HG03159 (cell line): ENCODE results near the gene PARD3B.

Experiments
- ATAC-seq: cut with Tn5 transposase; IDR thresholded peaks from one replicate; pipeline ENCODE4 v1.9.1; 2021; ENCODE audit warnings: mild to moderate bottlenecking, moderate library complexity; ENCODE audit not compliant: unreplicated experiment

PARD3B gene

DNA sequence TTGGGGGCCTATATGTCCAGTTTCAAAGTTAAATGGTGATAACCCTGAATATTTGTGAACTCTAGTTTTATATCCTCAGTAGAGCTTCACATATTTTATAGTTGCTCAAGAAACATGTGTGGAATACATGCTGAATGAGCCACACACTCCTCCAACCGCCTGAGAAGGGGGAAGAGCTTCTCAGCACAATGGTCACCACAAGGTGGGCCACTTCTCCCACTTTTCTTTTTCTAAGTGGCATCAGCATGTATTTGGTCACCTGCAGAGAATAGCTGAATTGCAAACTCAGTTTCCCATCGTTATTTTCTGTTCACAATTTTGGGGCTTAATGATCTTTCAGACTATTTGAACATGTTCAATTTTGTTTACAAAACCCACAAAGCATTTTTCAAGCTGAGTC, 340.5 kb downstream of the PARD3B start:
- ATAC-seq, result no peak

DNA sequence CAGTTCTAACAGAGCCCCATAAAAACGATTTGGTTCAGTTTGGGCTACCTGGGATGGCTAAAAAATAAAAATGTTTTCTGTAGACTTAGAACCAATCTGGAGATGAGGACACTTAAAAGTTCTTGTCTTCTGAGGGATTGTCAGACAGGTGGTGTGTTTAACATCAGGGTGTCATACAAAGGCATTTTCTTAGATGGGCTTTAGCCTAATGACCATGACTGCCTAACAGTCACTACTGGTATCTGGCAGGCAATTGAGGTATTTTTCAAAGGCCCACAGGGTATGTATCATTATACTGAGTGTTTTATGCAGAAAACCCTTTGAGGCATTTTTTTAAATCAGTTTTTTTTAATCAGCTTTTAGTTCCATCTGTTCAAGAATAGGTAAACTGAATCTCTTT, 341.4 kb downstream of the PARD3B start:
- no peak for ATAC-seq

DNA sequence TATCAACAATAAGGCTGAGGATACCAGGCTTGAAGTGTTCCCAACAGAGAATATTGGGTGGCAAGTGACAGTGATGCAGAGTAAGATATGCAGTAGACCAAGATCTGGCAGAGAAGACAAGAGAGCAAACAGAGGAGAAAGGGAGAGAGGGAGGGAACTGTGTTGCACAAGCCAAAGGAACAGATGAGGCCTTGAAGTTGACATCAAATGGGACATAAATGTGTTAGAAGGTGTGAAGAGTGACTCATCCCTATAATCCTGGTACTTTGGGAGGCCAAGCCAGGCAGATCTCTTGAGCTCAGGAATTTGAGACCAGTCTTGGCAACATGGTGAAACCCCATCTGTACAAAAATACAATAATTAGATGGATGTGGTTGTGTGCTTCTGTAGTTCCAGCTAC, 342.9 kb downstream of the PARD3B start:
- ATAC-seq, result no peak

DNA sequence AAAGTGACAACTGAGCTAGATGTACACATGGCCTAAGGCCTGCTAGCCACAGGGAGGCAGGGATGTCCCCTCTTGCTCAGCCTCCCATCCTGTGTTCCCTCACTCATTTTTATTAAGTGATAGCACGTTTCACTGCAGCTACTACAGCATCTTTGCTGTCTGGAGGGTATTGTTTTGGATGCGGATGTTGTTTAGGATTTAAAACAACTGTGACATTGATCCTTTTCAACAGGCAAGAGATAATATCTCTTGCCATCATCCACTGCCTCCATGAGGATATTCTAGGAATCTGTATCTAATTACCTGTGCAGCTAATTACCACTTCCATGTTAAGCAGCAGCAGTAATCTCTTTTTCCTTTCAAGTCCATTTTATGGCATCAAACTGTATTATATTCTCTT, 345.4 kb downstream of the PARD3B start:
- no peak for ATAC-seq

DNA sequence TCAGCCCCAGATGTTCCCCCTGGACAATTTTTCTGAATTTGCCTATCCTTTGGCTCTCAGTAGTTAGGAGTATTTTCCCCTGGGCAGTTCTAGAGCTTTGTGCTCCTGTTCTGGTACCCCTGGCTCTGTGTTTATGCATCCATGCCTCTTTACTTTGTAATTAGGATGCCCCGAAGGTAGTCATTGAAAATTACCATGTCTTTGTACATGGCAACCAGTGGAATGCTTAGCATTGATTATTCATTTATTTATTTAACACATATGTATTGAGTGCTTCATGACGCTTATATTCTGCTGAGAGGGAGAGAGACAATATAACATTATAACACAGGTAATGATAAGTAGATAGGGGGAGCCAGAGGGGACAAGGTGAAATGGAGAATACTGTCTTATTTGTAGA, 346.5 kb downstream of the PARD3B start:
- ATAC-seq, result no peak

DNA sequence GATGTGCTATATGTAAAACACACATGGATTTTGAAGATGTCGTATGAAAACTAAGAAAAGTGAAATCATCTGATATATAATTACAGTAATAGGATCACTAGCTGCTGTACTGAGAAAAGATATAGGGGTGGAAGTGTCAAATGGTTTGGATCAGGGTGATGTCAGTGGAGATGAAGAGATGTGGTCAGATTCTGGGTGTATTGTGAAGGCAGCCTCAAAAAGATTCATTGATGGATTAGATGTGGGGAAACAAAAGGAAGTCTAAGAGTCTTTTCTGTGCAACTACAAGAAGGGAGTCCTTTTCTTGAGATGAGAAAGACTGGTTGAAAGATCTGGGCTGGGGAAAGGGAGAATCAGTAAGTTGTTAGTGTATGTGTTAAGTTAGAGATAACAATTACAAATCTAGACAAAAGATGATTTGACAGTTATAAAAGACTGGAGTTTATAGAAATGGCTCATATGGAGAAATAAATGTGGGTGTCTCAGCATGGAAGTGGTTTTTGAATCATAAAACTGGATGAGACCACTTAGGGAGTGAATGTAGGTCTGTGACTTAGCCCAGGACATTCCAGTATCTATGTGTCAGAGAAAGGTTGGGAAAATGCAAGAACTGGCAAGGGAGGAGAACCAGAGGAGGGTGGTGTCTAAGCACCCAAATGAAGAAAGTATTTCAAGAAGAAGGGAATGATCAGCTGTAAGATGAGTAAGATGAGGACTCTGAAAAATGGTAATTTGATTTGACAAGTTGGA, 347.4 kb downstream of the PARD3B start:
- no peak for ATAC-seq

DNA sequence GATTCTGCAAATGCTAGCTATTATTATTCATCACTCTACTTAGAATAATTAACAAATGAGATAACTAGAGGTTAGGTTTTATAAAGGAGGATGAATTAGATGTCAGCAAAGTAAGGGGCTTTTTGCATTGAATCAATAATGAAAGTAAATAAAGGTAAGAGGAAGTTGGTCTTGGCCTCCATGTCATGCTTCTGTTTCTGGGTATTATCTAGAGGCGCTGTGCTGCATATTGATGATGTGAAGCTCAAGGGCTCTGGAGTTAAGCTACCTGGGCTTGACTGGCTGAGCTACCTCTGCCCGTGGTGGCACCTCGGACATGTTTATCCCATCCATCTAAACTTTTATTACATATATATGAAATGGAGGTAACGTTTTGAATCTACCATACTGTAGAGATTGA, 350.9 kb downstream of the PARD3B start:
- no peak for ATAC-seq

DNA sequence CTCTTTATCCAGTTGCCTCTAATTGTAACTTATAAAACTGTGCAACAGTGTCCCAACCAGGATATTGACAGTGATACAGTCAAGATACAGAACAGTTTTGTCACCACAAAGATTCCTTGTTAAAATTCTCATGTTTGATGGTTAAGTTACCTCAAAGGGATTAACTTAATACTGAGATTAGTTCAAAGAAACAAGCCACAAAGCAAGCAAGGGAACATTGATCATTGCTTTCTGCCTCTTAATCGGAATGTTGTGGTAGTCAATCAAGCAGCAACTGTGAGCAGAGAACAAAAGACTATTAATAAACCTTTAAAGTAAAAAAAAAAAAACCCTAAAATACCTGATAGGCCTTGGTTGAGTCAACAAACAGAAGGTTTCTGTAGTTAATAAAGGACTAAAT, 352.3 kb downstream of the PARD3B start:
- no peak for ATAC-seq

DNA sequence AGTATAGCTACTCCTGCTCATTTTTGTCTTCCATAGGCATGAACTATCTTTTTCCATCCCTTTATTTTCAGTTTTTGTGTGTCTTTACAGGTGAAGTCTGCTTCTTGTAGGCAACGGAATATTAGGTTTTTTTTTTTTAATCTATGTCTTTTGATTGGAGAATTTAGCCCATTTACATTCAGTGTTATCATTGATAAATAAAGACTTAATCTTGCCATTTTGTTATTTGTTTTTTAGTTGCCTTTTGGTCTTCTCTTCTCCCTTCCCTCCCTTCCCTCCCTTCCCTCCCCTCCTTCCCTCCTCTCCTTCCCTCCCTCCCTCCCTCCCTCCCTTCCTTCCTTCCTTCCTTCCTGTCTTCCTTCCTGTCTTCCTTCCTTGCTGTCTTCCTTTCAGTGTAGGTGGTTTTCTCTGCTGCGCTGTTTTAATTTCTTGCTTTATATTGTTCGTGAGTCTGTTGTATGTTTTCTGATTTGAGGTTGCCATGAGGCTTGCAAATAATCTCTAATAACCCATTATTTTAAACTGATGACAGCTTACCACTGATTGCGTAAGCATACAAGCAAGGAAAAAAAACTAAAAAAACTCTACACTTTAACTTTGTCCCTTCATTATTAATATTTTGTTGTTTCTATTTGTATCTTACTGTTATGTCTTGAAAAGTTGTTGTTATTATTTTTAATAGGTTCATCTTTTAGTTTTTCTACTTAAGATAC, 353.8 kb downstream of the PARD3B start:
- ATAC-seq, result no peak

DNA sequence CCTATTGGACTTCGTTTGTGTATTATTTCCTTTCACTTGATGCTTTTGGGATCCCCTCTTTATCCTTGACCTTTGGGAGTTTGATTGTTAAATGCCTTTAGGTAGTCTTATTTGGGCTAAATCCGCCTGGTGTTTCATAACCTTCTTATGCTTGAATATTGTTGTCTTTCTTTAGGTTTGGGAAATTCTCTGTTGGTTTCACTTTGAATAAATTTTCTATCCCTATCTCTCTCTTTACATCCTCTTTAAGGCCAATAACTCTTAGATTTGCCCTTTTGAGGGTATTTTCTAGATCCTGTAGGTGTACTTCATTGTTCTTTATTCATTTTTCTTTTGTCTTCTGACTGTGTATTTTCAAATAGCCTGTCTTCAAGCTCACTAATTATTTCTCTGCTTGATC, 354.7 kb downstream of the PARD3B start:
- no peak for ATAC-seq

DNA sequence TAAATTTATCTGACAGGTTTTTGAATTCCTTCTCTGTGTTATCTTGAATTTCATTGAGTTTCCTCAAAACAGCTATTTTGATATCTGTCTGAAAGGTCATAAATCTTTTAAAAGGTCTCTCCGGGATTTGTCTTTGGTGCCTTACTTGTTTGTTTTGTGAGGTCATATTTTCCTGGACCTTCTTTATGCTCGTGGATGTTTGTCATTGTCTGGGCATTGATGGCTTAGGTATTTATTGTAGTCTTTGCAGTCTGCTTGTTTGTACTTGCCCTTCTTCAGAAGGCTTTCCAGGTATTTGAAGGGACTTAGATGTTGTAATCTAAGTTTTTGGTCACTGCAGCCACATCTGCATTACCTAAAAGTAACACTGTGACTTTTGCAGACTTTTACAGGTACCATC, 355.2 kb downstream of the PARD3B start:
- no peak for ATAC-seq

DNA sequence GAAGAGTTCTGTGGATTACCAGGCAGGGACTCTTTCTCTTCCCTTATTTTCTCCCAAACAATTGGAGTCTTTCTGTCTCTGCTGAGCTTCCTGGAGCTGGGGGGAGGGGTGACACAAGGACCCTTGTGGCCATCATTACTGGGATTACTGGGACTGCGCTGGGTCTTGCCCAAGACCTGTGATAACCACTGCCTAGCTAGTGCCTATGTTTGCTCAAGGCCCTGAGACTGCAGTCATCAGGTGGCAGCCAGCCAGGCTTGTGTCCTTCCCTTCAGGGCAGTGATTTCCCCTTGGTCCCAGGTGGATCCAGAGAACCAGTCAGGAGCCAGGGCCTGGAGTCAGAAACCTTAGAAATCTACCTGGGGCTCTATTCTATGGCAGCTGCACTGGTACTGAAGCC, 355.6 kb downstream of the PARD3B start:
- no peak for ATAC-seq

DNA sequence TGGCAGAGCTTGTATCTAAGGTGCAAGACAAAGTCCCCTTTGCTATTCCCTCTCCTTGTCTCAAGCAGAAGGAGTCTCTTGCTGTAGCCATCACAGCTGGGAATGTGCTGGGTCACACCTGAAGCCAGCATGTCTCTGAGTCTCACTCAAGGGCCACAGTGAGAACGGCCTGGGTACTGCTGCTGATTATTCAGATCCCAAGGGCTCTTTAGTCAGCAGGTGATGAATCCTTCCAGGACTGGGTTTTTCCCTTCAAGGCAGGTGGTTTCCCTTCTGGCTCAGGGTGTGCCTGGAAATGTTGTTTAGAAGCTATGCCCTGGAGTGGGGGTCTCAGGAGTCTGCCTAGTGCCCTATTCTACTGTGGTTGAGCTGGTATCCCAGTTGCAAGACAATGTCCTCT, 356.3 kb downstream of the PARD3B start:
- no peak for ATAC-seq

DNA sequence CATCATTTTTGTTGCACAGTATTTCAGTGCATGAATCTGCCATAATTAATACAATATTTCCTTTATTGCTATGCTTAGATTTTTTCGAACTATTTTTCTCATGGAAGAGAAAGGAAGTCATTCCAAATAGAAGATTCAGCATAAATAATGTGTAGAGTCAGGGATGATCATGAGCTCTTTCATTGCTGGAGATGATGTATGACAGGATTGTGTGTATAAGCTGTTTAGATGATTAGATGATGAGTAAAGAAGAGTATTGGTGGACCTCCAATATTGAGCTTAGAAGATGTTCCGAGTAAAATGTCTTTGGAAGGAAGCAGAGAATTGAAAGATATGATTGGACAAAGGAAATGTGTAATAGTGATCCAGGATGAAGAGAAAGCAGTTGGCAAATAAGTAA, 364.5 kb downstream of the PARD3B start:
- ATAC-seq, result no peak

DNA sequence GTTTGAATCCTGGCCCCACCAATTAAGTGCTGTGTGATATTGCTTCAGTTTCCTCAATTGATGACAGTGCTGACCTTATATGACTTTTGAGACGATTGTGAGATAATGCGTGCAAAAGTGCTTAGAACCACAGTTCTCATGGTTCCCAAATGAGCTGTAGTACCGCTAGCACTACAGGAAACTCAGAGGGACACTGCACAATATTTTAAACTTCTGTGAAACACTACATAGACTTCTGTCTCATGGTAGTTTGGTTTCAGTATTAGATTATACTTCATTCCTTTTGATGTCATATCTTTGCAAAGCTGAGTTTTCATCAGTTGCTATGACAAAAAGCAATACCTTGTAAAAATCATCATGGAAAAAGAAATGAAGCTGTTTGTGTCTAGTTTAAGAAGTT, 368.0 kb downstream of the PARD3B start:
- ATAC-seq, result no peak

DNA sequence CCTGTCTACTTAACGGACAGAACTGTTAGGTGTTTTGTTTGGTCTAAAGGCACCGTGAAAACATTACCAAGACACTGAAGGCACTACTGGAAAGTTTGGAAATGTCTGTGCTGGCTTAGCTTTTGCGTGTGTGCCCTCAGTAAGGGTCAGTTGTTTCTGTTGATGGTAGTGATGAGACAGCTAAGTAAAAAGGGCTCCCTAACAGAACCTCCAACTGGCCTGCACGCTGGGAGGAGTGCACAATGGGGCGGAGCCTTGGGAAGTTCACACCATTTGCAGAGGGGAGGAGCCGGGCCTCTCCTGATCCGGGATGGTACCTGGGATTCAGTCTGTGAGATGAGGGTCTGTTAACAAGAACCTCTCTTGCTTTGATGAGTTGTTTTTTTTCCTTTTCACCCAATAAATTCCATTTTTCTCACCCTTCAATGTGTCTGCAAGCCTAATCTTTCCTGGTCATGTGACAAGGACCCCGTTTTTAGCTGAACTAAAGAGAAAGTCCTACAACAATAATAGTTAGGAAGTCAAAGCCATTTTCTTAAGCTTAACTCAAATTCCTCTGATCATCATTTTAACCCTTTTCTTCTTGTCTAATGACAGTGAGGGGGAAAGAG, 368.7 kb downstream of the PARD3B start:
- ATAC-seq, result no peak

DNA sequence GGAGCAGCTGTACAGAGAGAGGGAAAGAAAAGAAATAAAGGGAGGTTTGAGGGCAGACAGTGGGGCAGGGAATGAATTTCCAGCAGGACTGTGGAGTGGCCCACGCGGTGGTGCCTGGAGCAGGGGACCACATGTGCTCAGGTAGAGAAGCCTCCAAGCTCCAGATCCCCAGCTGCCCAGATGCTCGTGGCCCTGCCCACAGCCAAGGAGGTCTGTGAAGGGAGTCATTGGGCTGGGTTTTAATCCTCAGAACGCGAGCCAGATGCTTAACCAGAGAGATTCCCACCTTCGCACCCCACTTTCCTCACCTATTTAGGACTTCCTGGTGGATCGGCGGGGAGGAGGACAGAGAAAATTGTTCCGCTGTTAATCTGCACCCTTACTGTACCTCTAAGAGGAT, 369.4 kb downstream of the PARD3B start:
- no peak for ATAC-seq

DNA sequence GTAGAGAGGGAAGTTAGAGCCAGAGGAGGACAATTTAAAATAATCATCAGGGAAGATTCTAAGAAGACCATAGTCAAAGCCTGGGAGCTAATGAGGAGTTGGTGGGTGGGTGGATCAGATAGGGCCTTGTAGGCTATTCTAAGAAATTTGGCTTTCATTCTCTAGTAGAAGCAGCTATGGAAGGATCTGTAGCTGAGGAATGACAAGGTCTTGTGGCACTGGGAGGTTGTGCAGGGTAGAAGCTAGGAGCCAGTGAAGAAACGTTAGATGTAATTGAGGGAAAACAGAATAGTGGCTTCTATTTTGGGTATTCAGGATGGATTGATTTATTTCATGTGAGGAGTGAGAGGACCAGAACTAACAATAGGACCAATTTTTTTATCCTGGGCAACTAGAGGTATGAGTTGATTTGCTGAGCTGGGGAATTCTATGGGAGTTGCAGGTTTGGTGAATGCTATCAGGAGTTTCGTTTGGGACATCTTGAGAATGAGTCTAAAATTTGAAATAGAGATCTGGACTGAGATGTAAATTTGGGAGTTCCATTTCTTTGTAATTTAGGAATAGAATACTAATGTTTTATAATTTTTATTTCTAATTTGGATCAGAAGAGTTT, 371.9 kb downstream of the PARD3B start:
- no peak for ATAC-seq

DNA sequence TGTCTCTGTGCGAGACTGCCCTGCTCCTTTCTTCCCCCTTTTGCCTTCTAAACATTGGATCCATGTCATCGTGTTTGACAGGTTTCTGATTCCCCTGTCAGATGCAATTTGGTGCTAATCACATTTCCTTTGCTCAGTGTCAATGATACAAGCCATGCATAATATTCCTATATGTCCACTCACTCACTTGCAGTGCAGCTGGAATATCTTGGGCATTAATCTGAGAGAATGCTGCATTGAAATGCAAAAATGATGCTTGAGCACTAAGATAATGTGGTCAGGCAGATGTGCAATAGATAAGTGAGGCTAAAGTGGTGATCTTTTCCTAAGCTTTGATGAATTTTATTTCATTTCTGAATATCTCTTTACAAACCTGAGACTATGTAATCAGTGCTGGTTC, 375.5 kb downstream of the PARD3B start:
- no peak for ATAC-seq

DNA sequence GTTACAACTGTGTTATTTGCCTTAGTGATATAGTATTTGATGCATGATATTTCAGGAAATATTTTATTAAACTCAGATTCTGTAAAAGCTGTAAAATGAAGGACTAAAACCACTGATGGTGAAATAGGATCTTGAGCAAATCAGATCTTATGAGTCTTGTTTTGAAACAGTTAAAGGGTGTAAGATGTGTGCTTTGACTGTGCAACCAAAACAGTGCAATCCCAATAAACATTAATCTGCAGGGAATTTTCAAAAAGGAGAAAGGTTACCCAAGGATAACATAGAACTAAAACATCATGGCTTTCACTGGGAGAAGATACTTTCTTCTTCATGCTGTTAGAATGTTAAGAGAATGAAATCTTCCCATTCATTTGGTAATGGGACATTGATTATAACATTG, 378.7 kb downstream of the PARD3B start:
- ATAC-seq, result no peak

DNA sequence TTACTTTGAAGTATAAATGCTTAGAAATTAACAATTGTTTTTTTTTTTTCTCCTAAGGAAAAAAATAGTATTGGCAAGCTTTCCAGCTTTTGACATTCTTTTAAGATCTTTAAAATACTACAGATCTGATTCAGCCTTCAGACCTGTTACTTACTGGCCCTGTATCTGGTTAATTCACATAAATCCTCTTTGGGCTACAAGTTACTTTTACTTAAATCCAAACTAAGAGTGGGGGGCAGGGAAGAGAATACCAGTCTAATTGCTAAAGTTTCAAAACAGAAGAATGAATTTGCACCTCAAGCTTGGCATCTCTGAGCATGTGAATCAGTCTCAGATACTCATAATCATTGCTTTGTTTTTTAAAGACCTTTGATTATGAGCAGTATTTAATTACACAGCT, 386.3 kb downstream of the PARD3B start:
- no peak for ATAC-seq
